Activated effector memory CD4-positive, alpha-beta T cell treated with anti-CD3 and anti-CD28 coated beads, Interleukin-2, amount 50 U/mL, for 16 hours (primary cell): ENCODE data around the gene ATAD3C.
"Not testable (repeated sequence)": the region's sequence is repeated elsewhere in the genome, so short reads cannot be mapped to it uniquely, and the experiment has no call there.

Experiments
- DNase-seq: peaks from one replicate; pipeline ENCODE4 v3.0.0-alpha.2; 2020

Gene ATAD3C

DNA sequence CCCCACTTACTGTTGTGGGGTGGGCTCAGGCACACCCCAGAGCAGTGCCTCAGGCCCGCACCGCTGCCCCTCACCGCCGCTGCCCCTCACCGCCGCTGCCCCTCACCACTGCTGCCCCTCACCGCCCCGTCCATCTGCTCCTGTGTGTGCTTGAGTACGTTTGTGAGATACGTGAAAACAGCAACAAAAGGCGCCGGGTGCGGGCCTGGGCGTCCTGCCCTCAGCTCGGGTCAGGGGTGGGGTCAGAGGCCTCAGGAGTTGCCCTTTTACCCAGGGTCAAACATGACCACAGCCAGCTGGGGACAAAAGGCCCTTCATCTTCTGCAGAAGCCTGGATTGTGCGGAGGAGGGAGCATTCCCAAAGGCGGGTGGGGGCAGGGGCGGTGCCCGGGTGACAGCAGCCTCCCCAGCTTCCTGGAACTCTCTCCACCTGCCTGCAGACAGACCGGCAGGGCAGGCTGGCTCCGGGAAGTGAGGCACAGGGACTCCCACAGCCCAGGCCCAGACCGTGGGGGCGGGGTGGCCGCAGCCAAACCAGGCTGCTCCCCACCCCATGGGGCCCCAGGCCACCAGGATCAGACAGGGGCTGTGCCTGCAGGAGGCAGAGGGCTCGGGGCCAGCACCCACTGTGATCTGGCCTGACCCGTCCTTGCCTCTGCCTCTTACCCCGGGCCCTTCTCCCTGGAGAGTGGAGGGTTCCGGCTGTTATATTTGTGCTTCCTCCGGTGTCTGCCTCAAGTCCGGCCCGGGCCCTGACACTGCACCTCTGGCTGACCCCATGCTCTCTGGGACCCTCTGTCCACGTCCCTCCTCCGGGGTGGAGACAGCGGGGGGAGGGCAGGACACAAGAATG is 16.3 kb upstream of the ATAD3C start:
- DNase-seq, result no peak

DNA sequence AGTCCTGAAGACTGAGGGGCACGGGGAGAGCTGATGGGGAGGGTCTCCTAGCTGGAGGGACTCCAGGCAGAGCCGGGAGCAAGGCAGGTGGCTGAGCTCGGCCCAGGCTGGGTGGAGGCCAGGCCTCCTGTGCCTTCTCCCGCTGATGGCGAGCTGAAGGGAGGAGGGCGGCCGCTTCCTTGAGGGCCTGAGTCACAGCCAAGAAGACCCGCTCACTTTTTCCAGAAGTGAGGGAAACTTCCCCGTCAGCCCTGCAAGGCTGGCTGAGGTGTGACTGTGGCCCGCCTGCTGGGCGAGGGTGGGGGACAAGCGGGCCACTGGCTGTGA is 15.7 kb upstream of the ATAD3C start:
- peak; percentile 78 for DNase-seq

DNA sequence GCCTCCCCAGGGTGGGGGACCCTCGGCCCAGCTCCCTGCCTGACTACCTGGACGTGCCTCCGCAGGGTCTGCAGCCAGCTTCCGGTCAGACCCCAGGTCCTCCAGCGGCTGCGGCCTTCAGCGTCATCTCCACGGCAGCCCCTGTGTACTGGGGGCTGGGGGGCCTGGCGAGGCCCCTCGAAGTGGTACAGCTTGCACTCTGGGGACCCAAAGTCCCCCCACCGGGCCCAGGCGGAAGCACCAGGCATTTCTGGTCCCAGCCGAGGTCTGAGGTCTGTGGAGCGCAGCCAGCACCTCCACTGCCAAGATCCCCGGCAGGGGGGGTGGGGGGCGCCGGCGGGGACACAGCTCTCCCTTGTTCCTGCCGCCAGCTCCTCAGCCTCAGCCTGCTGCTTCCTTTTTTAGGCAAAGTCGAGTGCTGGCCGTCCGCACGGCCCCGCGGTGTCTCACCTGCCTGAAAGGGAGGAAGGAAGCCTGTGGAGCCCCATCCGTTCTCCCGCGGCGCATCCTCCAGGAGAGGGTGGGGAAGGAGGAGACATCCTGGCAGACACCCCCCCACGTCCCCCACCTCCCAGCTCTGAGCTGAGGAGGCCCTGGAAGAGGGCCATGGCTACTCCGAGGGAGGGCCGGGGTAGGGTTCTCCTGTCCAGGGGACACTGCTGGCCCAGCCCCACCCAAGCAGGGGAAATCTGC is 15.2 kb upstream of the ATAD3C start:
- no peak for DNase-seq

GRCh38 chr1:1434824-1435105 is 14.7 kb upstream of the ATAD3C start:
- no peak for DNase-seq

DNA sequence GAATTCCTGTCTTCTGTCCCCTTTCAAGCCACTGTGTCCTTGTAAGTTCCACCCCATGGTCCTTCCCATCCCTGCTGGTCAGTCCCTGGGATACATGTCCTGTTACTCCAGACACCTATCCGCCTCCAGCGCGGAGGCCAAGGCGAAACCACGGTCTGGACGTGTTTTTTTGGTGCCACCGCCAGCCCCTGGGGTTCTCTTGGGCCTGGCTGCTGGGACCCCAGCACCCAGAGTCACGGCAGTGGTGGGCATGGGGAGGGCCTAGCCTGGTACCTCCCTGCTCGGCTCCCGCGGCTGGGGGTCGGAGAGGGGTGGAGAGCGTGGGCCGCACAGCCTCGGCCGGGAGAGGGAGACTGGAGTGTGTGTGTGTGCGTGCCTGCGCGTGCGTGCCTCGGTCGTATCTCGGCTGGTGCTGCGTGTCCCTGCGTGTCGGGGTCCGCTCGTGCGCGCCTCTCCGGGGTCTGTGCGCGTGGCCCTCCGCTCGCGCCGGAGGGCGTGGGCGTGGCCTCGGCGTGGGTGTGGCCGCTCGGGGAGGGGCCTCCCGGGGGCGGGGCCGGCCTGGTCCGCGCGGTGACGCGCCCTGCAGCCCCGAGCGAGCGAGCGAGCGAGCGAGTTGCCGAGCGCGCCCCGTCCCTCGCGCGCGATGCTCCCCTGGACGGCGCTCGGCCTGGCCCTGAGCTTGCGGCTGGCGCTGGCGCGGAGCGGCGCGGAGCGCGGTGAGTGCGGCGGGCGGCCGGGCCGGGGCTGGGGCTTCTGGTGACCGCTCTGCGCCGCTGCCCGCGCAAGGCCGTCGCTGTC is 14.2 kb upstream of the ATAD3C start, which contains the start of gene VWA1:
Gene VWA1, plus strand, starts transcription at position 585 of the 798 bp plus-strand sequence. Its CDS starts 59 bp downstream, at position 644.
- DNase-seq, result peak; percentile 86

GRCh38 chr1:1435911-1436629 is 13.4 kb upstream of the ATAD3C start:
- DNase-seq, result no peak

GRCh38 chr1:1436630-1437032 is 12.9 kb upstream of the ATAD3C start:
- DNase-seq, result no peak

DNA sequence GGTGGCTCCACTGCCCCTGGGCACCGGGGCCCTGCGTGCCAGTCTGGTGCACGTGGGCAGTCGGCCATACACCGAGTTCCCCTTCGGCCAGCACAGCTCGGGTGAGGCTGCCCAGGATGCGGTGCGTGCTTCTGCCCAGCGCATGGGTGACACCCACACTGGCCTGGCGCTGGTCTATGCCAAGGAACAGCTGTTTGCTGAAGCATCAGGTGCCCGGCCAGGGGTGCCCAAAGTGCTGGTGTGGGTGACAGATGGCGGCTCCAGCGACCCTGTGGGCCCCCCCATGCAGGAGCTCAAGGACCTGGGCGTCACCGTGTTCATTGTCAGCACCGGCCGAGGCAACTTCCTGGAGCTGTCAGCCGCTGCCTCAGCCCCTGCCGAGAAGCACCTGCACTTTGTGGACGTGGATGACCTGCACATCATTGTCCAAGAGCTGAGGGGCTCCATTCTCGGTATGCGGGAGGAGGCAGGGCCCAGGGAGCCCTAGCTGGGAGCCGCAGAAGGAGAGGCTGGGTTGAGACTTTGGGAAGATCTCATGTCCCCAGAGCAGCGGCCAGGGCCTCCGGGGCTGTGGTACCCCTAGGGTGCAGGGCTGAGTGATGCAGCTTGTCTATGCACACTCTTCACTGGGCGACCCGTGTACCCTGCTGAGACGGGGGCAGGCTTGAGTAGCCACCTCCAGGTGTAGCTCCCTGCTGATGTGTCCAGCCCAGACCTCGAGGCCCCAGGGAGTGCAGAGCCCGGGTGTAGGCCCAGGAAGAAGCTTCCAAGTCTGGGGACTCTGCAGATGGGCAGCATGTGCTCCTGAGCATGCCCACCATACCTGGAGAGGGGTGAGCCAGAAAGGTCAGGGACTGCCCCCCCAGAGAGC is 12.2 kb upstream of the ATAD3C start:
- DNase-seq, result no peak

- DNase-seq, result no peak
Observed at GRCh38 chr1:1437904-1438376, 11.5 kb upstream of the ATAD3C start.

GRCh38 chr1:1438531-1439381 is 10.7 kb upstream of the ATAD3C start:
- DNase-seq, result no peak

- no peak for DNase-seq
Observed at GRCh38 chr1:1439546-1440261, 9.8 kb upstream of the ATAD3C start.

DNA sequence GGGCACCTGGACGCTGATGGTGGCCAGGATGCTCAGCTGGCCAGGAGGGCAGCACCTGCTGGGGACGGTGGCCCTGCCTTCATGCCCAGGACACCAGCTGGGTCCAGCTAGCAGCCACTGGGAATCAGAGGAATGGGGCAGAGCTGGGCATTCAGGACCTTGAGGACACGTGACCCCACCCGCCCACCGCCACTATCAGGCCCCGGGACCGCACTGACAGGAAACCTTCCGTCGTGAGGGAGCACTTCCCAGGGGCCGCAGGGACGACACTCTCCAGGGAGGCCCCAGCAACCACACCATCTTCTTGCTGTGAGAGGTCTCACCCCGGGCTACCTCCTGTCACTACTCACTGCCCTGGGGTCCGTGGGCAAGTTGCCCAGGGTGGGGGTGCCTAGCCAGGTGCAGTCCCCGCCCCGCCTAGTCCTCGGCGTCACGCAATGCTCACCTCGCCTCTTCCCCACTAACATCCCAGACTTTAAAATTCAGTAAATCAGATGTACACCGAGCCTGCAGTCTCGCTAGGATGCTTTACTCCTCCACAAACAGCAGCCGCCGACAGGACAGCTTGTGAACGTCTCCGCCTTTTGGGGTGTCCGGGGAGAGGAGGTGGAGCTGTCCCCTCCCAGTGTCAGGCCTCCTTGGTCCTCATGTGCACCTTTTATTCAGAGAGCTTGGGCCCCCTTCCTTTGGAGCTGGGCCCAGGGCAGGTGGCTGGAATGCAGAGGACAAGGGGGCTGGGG is 9.1 kb upstream of the ATAD3C start:
- no peak for DNase-seq

GRCh38 chr1:1441002-1441888 is 8.2 kb upstream of the ATAD3C start:
- peak; percentile 86 for DNase-seq

DNA sequence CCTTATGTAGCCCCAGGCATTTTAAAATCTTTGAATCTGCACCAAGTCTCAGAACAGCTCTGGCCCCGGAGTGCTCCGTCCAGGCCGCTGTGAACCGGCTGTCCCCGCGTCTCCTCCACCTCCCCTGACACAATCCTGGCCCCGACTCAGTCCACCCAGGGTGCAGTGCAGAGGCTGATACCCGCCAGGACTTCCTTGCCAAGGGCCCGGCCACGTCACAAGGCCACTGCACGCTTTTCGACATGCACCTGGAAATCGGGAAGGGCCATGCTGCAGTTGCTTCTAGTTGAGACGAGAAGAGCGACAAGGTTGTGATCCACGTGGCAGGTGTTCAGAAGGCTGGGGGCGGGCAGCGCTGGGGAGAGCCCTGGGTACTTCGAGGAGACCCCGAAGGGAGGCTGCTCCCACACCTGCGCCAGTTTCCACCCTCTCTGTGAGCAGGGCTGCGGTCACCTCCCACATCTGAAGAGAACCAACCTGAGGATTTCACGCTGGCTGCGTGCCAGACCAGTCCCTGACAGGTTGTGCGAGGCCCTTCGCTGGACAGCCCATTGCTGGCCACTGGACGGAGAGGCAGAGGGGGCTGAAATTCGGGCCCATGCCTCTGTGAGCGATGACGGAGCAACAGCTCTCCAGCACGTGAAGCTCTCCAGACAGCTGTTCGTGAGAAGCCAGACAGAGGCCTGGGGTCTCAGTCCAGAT is 7.3 kb upstream of the ATAD3C start:
- no peak for DNase-seq

DNA sequence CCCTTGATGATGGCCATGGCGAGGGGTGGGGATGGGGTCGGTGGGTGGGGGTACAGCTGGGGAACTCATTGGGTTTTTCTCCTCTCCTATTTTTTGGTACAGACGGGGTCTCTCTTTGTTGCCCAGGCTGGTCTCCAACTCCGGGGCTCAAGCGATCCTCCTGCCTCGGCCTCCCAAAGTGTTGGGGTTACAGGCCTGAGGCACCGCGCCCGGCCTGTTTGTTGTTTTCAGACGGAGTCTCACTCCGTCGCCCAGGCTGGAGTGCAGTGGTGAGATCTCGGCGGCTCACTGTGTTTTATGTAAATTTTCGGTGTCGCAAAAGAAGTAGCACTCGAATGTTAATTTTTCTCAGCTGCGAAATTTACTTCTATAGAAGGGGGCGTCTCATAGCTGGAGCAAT is 2.9 kb upstream of the ATAD3C start:
- not testable (repeated sequence) for DNase-seq

- DNase-seq, result not testable (repeated sequence)
Observed at GRCh38 chr1:1450616-1451015, 1.1 kb downstream of the ATAD3C start.

DNA sequence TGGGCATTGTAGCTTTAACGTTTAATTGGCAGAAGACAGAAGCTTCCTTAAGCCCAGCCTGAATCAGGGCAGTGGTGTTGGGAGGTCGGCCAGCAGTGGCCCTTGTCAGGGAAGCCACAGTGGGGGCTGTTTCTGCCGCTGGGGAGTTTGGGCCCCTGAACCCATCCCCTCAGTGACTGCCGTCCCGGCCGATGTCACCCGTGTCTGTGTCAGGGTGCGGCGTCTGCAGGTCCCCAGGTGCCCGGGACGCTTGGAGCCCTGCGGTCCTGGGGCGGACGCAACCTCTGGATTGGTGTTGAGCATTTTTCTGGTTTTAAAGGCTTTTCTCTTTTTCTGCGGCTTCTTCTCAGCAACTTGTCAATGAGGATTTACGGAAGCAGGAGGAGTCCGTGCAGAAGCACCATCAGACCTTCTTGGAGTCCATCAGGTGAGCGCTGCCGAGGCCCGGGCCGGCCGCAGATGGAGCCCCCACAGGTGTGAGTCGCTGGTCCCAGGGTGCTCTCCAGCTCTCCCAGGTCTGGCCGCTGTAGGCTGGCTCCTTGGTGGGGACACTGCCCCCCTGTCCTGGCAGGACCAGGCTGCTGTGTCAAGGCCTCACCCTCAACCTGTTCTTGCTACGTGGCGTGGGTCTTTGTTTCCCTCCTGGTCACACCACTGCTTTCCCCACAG is 2.3 kb downstream of the ATAD3C start:
- DNase-seq, result no peak
